Left lung (tissue), 10 donors: ENCODE results near the gene PLXNB1. TPM values are rescaled to one million over a fixed set of nuclear protein-coding genes. Genes with fewer than 3 reads are reported as not detected.

Source experiments
- ATAC-seq: fragments of 200-7000 bp; cut with Tn5 transposase; one replicate; pipeline ENCODE4 v1.9.1; 2020; ENCODE audit warnings: moderate library complexity
- DNase-seq, 4 donors: peaks; one replicate each; pipeline ENCODE4 v3.0.0-alpha.2; 2013 to 2020
- H3K27ac ChIP-seq, 2 donors: fragments of 200-600 bp; sonication (generic) in 1 of 2; one replicate each; pipeline versions ENCODE4 v1.5.0 to v1.8.0; 2020 to 2021
- H3K27me3 ChIP-seq, 2 donors: fragments of 200-600 bp; sonication (generic) in 1 of 2; one replicate each; pipeline versions ENCODE4 v1.5.0 to v1.8.0; 2020 to 2021
- H3K36me3 ChIP-seq, 2 donors: fragments of 200-600 bp; sonication (generic) in 1 of 2; one replicate each; pipeline versions ENCODE4 v1.5.0 to v1.8.0; 2020 to 2021
- H3K4me1 ChIP-seq, 2 donors: fragments of 200-600 bp; one replicate each; pipeline ENCODE4 v1.8.0; 2021
- H3K4me3 ChIP-seq, 2 donors: fragments of 200-600 bp; sonication (generic) in 1 of 2; one replicate each; pipeline versions ENCODE4 v1.5.0 to v1.8.0; 2020 to 2021; ENCODE audit warnings: mild to moderate bottlenecking in 1 of 2
- H3K9me3 ChIP-seq, 2 donors: fragments of 200-600 bp; sonication (generic) in 1 of 2; one replicate each; pipeline versions ENCODE4 v1.5.0 to v1.8.0; 2020 to 2021
- intact Hi-C, 2 donors: fragments of 100-400 bp; cut with DNase I; formaldehyde crosslinking; loops; one replicate each; pipeline versions ENCODE4 v1.11.2 to v1.14.2; 2022
- polyA plus RNA-seq, 6 donors: library from polyadenylated mRNA; unstranded; fragments of 120-200 nt; gene quantifications; one replicate each; pipeline ENCODE4 v1.2.1, GENCODE V29; 2013; ENCODE audit not compliant: insufficient read length in 6 of 6
- total RNA-seq, 2 donors: library from RNA; stranded (reverse); fragmentation: NEBNext Ultra II Directional; extraction: Animal tissue kit (Norgen Biotek cat#: 25700); gene quantifications; one replicate each; pipeline ENCODE4 v1.2.1, GENCODE V29; 2021
- TF ChIP-seq, protein P1 (sequence below), 2 donors: fragments of 200-600 bp; sonication (generic) in 1 of 2; IDR thresholded peaks; one replicate each; pipeline versions ENCODE4 v1.5.0 to v1.8.0; 2021; ENCODE audit warnings: antibody characterized with exemption in 2 of 2
- donor health status: DM: no; HTN: yes; CAD: no.
- donor health status: DM: no; HTN: no; CAD: no.

The PLXNB1 gene
- total and polyA plus RNA-seq, 8 donors: 65.0 to 161 (median 109) TPM

DNA sequence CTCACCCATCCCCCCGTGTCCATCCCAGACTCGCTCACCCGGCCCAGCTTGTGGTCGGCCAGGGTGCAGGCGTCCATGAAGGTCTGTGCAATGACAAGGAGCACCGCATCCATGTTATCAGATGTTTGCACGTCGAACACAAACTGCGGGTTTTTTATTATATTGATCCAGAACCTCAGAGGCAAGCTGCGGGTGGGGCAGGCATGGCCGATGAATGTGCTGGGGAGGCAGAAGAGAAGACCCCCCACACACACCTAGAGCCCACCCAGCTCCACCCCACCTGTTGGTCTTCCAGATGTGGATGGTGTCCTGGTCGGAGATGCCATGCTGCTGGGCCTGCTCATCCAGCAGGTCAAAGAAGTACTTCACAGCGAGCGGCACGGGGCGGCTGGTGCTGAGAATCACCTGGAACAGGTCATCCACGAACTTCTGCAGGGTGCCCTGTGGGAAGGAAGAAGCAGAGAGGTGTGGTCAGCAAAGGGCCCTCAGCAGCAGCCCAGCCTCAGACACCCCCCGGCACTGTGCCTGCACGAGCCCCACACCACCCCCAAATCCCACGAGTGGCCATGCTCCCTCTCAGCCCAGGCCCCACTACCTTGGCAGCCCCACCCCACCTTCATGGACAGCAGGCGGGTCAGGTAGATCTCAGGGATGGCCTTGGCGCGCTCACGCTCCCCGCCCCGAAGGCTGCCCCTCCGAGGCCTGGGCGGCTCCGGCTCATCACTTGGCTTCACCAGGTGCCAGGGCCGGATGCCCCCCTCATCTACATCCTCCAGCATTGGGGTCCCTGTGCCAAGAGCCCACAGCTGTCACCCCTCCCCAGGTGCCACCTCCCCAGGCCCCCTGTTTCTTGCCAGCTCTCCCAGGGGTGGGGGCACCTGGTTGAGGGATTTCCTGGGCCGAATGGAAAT lies 20.3 kb downstream of the PLXNB1 start:
- ATAC-seq (no peak), DNase-seq (peak in 2 of 4 donors; percentile 16 to 63)
- intact Hi-C loops: no loop called here
- Histone ChIP-seq H3K4me1 (no peaks in the 10 kb centered on the region), H3K36me3 (peaks cover 0 to 95% of the 10 kb centered on the region in 2 donors), H3K27ac (no peak overlapping the region), H3K27me3 (no peaks in the 10 kb centered on the region), H3K4me3 (no peak overlapping the region), H3K9me3 (no peaks in the 10 kb centered on the region)
- TF ChIP-seq, protein P1, sequence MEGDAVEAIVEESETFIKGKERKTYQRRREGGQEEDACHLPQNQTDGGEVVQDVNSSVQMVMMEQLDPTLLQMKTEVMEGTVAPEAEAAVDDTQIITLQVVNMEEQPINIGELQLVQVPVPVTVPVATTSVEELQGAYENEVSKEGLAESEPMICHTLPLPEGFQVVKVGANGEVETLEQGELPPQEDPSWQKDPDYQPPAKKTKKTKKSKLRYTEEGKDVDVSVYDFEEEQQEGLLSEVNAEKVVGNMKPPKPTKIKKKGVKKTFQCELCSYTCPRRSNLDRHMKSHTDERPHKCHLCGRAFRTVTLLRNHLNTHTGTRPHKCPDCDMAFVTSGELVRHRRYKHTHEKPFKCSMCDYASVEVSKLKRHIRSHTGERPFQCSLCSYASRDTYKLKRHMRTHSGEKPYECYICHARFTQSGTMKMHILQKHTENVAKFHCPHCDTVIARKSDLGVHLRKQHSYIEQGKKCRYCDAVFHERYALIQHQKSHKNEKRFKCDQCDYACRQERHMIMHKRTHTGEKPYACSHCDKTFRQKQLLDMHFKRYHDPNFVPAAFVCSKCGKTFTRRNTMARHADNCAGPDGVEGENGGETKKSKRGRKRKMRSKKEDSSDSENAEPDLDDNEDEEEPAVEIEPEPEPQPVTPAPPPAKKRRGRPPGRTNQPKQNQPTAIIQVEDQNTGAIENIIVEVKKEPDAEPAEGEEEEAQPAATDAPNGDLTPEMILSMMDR (IDR thresholded peaks at IDR 0.05): no peak

DNA sequence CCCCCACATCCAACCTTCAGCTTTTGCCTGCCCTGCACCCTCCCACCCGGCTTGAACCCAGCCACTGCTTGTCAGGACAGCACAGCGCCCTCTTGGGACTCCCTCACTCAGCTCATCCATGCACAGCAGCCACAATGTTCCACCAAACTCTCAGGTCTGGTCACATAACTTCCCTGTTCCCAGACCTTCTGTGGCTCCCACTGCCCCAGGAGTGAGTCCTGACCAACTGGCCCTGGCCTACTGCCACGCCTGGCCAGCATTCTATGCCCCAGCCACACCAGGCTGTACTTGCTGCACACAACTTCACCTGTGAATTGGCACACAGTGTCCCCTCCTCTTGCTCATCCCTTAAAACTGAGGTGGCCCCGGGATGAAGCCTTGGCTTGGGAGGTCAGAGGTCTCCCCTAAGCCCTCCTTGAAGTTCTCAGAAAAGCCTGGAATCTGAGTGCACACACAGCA lies 21.0 kb downstream of the PLXNB1 start:
- Histone ChIP-seq H3K27me3 (no peaks in the 10 kb centered on the region), H3K36me3 (peaks cover 0 to 95% of the 10 kb centered on the region in 2 donors), H3K27ac (no peak overlapping the region), H3K9me3 (no peaks in the 10 kb centered on the region), H3K4me3 (no peak overlapping the region), H3K4me1 (no peaks in the 10 kb centered on the region)
- TF ChIP-seq, protein P1 (IDR thresholded peaks at IDR 0.05): no peak
- DNase-seq: peak in 2 of 4 donors; percentile 25 to 44
- ATAC-seq: no peak
- intact Hi-C loops: no loop called here

DNA sequence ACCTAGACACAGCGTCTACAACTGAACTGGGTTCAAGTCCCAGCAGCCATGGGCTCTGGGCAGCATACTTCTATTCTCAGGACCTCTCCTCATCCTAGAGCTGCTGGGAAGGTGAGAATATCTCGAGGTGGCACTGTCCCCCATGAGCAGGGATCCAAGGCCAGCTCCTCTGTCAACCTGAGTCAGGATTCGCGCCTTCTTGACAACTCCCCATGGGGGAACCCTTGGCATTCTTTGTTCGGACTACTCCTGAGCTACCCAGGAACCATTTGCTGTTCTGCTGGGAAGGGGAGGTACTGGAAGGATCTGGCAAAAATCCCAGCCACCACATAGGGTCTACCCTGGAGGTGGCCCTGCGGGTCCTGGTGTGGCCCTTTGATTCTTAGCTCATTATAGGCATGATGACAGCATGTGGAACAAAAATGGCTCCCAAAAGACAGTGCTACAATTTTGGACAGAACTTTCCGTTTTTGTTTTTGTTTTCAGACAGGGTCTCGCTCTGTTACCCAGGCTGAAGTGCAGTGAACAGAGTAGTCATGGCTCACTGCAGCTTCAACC lies 22.3 kb downstream of the PLXNB1 start:
- H3K27ac ChIP-seq: no peak overlapping the region
- intact Hi-C loops: no loop called here
- no peaks in the 10 kb centered on the region for H3K4me1 ChIP-seq
- H3K36me3 ChIP-seq: peaks cover 0 to 90% of the 10 kb centered on the region in 2 donors
- H3K4me3 ChIP-seq: no peak overlapping the region
- H3K9me3 ChIP-seq: no peaks in the 10 kb centered on the region
- DNase-seq: peak in 1 of 4 donors; percentile 12
- no peak for ATAC-seq
- TF ChIP-seq, protein P1 (IDR thresholded peaks at IDR 0.05): no peak
- no peaks in the 10 kb centered on the region for H3K27me3 ChIP-seq

DNA sequence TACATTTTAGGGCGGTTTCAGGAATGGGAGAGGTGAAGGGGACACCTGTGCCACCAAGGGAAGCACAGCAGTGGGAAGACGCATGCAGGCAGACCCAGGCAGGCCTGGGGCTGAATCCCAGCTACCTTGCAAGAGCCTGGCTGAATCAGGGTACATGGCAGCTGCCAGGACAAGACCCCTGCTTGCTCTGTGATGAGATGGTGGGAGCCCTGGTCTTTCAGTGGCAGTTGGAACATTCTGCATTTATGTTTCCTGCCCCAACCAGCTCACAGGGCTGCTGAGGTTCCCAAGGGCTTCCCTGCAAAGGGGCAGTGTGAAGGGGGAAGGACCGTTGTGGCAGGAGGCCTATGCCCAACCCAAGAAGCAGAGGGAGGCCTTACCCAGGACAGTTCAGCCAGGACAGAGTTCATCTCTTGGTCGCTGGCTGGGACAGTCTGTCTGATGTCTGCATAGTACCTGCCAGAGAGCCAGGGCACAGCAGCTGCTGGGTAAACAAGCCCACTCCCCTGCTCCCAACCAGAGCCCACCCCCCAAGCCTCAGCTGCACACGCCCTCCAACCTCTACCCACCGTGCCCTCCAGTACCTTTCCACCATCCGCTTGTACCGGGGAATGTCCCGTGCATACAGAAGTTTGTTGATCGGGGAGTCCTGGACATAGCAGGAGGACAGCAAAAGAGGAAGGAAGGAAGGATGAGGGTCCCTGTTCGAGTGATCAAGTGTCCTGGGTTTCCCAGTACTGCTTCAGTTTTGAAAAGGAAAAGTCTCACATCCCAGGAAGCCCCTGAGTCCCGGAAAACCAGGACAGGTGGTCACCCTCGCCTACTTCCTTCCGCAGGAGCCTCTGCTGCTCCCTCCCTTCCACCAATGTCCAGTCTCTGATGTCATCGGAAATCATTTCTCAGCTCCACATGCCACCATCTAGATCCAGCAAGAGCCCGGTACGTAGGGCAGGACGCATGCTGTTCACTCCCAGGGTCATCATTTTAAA lies 23.1 kb downstream of the PLXNB1 start:
- Histone ChIP-seq H3K9me3 (no peaks in the 10 kb centered on the region), H3K27ac (no peak overlapping the region), H3K27me3 (no peaks in the 10 kb centered on the region), H3K4me1 (no peaks in the 10 kb centered on the region), H3K4me3 (no peak overlapping the region), H3K36me3 (peaks cover 0 to 81% of the 10 kb centered on the region in 2 donors)
- ATAC-seq (no peak), DNase-seq (peak in 1 of 4 donors; percentile 22)
- intact Hi-C loops: no loop called here
- TF ChIP-seq, protein P1 (IDR thresholded peaks at IDR 0.05): no peak
